HUES48 (cell line): Measurements from ENCODE around the gene CENPB.
A peak's percentile ranks its signal among the peaks of the same experiment; 100 is the strongest.

Experiments used
- H3K27ac ChIP-seq: one replicate; pipeline ENCODE4 v1.7.0; 2013; ENCODE audit warnings: low read depth, low read length, inconsistent platforms
- H3K27me3 ChIP-seq: 2 replicates; pipeline ENCODE4 v1.6.1; 2013; ENCODE audit warnings: mild to moderate bottlenecking, low read length; ENCODE audit not compliant: control insufficient read depth, insufficient read depth
- H3K36me3 ChIP-seq: 2 replicates; pipeline ENCODE4 v1.6.1; 2013; ENCODE audit warnings: low read length; ENCODE audit not compliant: control insufficient read depth, insufficient read depth
- H3K4me1 ChIP-seq: 2 replicates; pipeline ENCODE4 v1.6.1; 2013; ENCODE audit warnings: mild to moderate bottlenecking, low read length; ENCODE audit not compliant: control insufficient read depth, insufficient read depth
- H3K4me3 ChIP-seq: 2 replicates; pipeline ENCODE4 v1.5.1; 2013; ENCODE audit warnings: mild to moderate bottlenecking, low read depth, low read length
- H3K9ac ChIP-seq: 2 replicates; pipeline ENCODE4 v1.6.1; 2013; ENCODE audit warnings: mild to moderate bottlenecking, low read depth, low read length, moderate library complexity
- H3K9me3 ChIP-seq: 2 replicates; pipeline ENCODE4 v1.6.1; 2013; ENCODE audit warnings: low read length; ENCODE audit not compliant: control insufficient read depth, insufficient read depth

Gene CENPB

GRCh38 chr20:3786126-3786484, 435 bp downstream of the CENPB start:
- Histone ChIP-seq H3K27ac (peak overlapping the region; percentile 47), H3K9me3 (no peaks in the 10 kb centered on the region), H3K9ac (peak overlapping the region; percentile 58; the same call in 1 of the 2 replicates), H3K4me1 (no peaks in the 10 kb centered on the region), H3K4me3 (peak overlapping the region; percentile 83), H3K36me3 (peaks cover 3% of the 10 kb centered on the region; the same call in 1 of the 2 replicates), H3K27me3 (no peaks in the 10 kb centered on the region; the same call in 1 of the 2 replicates)

- Histone ChIP-seq H3K4me3 (peak overlapping the region; percentile 83), H3K27me3 (peaks cover 3% of the 10 kb centered on the region), H3K9ac (peak overlapping the region; percentile 58; the same call in 1 of the 2 replicates), H3K9me3 (no peaks in the 10 kb centered on the region), H3K27ac (peak overlapping the region; percentile 47), H3K36me3 (peaks cover 3% of the 10 kb centered on the region; the same call in 1 of the 2 replicates), H3K4me1 (no peaks in the 10 kb centered on the region)
Measured at GRCh38 chr20:3785240-3786125, 1.1 kb downstream of the CENPB start.

DNA sequence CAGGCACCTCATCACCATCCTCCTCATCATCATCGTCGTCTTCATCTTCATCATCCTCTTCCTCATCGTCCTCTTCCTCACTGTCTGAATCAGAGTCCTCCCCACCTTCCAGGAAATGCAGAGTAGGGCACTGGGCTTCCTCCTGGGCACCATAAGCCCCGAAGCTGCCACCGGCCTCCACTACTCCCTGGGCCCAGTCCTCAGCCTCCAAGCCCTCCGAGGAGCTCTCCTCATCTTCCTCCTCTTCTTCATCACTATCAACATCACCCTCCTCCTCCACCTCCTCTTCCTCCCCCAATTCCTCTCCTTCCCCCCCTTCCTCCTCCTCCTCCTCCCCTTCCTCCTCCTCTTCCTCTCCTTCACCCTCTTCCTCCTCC, 1.7 kb downstream of the CENPB start:
- Histone ChIP-seq H3K36me3 (peaks cover 3% of the 10 kb centered on the region; the same call in 1 of the 2 replicates), H3K9me3 (no peaks in the 10 kb centered on the region), H3K4me3 (no peak overlapping the region), H3K27me3 (peaks cover 7% of the 10 kb centered on the region), H3K4me1 (no peaks in the 10 kb centered on the region), H3K9ac (no peak overlapping the region), H3K27ac (no peak overlapping the region)

DNA sequence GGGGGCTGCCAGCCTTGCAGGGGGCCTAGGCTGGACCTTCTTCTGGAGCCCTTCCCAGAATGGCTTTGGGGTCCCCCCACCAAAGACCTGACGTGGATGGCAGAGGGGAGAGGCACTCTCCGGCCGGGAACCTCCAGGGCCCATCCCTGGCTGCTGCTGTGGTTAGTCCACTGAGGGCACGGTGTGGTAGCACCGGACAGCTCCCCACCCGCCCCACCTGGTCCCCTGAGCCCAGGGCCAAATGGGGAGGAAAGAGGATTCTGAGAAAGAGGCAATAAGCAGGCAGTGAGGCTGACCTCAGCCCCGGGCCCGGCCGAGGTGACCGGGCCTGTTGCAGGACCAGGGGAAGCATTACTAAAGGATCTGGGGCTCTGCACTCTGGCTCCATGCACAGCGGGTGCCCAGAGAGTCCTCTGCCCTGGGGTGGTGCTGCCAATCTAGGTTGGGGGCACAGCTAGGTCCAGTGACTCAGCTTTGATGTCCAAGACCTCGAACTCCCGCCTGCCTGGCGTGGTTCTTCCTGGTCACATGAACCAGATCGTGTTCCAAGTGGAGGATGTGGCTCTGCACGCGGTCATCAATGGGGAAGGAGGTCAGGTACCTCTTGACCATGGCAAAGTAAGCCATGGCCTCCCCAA, 2.2 kb downstream of the CENPB start:
- Histone ChIP-seq H3K9ac (no peak overlapping the region), H3K27me3 (peaks cover 12% of the 10 kb centered on the region), H3K36me3 (peaks cover 3% of the 10 kb centered on the region; the same call in 1 of the 2 replicates), H3K9me3 (no peaks in the 10 kb centered on the region), H3K4me3 (no peak overlapping the region), H3K27ac (no peak overlapping the region), H3K4me1 (no peaks in the 10 kb centered on the region)

DNA sequence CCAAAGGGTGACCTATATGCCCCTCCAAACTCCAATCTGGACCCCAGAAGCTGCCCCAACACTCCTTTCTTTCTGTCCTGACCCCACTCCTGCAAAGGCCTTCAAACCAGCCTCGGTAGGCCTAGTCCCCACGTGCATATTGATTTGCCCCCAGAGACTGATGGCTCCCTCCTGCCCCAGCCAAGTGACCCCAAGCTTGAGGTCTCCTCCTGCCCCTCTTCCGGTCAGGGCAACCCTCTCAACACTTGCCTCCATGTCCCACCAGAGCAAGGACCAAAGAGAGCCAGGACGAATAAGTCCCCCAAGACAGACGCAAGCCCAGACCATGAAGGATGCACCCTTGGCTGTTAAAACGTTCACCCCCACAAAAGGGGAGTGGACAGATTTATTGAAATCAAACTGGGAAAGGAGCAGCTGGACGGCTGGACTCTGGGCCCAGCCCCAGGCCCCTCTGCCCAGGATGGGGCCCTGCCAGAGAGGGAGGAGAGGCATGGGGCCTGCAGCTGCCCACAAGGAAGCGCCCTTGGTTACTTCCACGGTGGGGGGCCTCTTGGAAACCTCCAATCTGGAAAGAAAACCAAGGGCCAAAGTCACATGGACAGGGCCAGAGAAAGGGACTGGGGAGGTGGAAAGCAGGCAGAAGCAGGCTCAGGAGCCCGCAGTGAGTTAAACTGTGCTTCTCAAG, 2.9 kb downstream of the CENPB start:
- Histone ChIP-seq H3K4me1 (peaks cover 1% of the 10 kb centered on the region; the same call in 1 of the 2 replicates), H3K4me3 (no peak overlapping the region), H3K36me3 (peaks cover 3% of the 10 kb centered on the region; the same call in 1 of the 2 replicates), H3K9me3 (no peaks in the 10 kb centered on the region), H3K9ac (no peak overlapping the region), H3K27me3 (peaks cover 19% of the 10 kb centered on the region), H3K27ac (no peak overlapping the region)

GRCh38 chr20:3783068-3783489, 3.5 kb downstream of the CENPB start:
- Histone ChIP-seq H3K27me3 (peaks cover 24% of the 10 kb centered on the region), H3K36me3 (peaks cover 3% of the 10 kb centered on the region; the same call in 1 of the 2 replicates), H3K9ac (no peak overlapping the region), H3K4me1 (peaks cover 6% of the 10 kb centered on the region), H3K9me3 (no peaks in the 10 kb centered on the region), H3K4me3 (no peak overlapping the region), H3K27ac (no peak overlapping the region)

DNA sequence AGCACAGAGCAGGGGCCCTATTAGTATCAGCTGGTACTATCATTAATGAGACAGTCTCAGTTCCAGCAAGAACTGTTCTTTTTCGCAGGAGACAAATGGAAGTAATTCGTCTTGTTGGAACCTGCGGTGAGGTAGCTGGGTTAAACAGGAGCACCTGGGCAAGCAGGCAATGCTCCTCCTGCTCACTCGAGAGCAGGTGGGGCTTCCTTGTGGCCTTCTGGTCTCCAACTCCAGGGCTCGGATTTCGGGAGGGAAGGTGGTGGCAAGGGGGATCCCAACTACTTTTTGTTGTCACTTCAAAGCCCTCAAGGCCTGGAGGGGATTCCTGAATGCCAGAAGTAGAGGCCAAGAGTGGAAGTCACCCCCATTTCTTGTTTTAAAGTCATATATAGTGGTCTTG, 3.9 kb downstream of the CENPB start:
- Histone ChIP-seq H3K4me3 (no peak overlapping the region), H3K36me3 (peaks cover 3% of the 10 kb centered on the region; the same call in 1 of the 2 replicates), H3K27me3 (peaks cover 24% of the 10 kb centered on the region), H3K4me1 (peaks cover 6% of the 10 kb centered on the region), H3K9ac (no peak overlapping the region), H3K27ac (no peak overlapping the region), H3K9me3 (no peaks in the 10 kb centered on the region)

DNA sequence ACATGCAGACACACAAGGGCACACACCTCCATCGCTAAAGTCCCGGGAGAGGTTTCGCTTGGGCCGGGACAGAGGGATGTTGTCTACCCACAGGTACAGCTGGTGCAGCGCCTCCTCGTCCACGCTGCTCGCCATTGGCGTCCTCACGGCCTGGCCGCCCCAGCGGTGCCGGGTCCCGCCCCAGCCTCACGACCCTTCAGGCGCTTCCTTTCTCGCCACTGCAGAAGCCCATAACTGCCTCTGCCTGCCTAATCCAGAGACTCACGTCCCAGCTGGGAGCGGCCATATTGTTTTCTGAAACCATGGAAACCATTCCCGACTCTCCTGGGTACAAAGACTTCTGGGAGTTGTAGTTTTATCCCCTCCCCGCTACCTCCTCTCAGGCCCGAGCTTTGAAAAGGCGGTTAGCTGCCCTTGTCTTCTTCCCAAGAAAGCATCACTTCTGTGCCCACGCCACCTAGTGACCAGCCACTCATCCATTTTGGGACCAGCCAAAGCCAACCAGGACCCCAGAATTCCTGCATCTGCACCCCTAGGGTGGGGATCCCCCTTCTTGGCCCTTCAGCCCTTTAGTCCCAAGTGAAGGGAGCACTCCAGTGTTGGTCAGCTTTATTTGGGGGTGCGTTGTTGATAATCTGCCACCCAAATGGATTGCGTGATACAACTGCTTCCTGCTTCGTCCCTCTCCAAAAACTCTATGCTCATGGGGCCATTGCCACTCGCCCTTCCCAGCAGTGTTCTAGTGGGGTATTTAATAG, 5.2 kb downstream of the CENPB start, which contains the start of gene SPEF1:
Gene SPEF1, minus strand, starts transcription at position 296 of the 758 bp plus-strand sequence. Its CDS starts 161 bp downstream, at position 135.
- Histone ChIP-seq H3K9ac (no peak within 1 kb of the TSS), H3K27ac (peak within 1 kb of the TSS; percentile 34), H3K36me3 (peaks cover 3% of the 10 kb centered on the region; the same call in 1 of the 2 replicates), H3K4me1 (peaks cover 10% of the 10 kb centered on the region), H3K4me3 (peak within 1 kb of the TSS; percentile 61), H3K27me3 (peaks cover 36% of the 10 kb centered on the region), H3K9me3 (no peaks in the 10 kb centered on the region)

GRCh38 chr20:3778976-3779375, 7.6 kb downstream of the CENPB start:
- H3K27me3 ChIP-seq: peaks cover 44% of the 10 kb centered on the region
- H3K9ac ChIP-seq: no peak overlapping the region
- H3K36me3 ChIP-seq: no peaks in the 10 kb centered on the region
- H3K4me1 ChIP-seq: peaks cover 10% of the 10 kb centered on the region
- no peaks in the 10 kb centered on the region for H3K9me3 ChIP-seq
- H3K4me3 ChIP-seq: no peak overlapping the region
- no peak overlapping the region for H3K27ac ChIP-seq
